Endothelial cell of umbilical vein (primary cell): Measurements from ENCODE around the gene ATP6V1B1. TPM values are rescaled to one million over a fixed set of nuclear protein-coding genes. Genes with fewer than 3 reads are reported as not detected.

Experiments
- BruUV-seq: library from RNA; stranded (reverse); fragments of 400-500 nt; replicated peaks from 2 replicates; lab custom pipeline; 2021; lab: Mats Ljungman, UMichigan
- CTCF ChIA-PET: fragments of 300-600, 350-600 bp; sonication (Branson Sonifier 250); formaldehyde crosslinking; loops from one replicate; lab custom pipeline; 2021; ENCODE audit warnings: antibody characterized with exemption, inconsistent platforms; lab: Charles Lee
- POLR2A ChIA-PET: fragments of 300-600, 350-600 bp; sonication (Branson Sonifier 250); formaldehyde crosslinking; loops from one replicate; lab custom pipeline; 2021; ENCODE audit warnings: antibody characterized with exemption, inconsistent platforms; lab: Charles Lee
- DNase-seq: peaks from one replicate; pipeline ENCODE4 v3.0.0-alpha.2; 2011; ENCODE audit warnings: low read depth, low spot score
- FAIRE-seq: peaks from 2 replicates; lab custom pipeline; 2011; peaks lifted over from hg19 to GRCh38; lab: Jason Lieb, UNC
- H2AFZ ChIP-seq: 2 replicates; pipeline ENCODE4 v1.6.0; 2012; ENCODE audit warnings: low read depth, low read length, control low read depth, inconsistent platforms
- H3K27ac ChIP-seq: 2 replicates; pipeline ENCODE4 v1.5.1; 2011; ENCODE audit warnings: low read depth, mild to moderate bottlenecking, control low read depth, low read length, moderate library complexity; ENCODE audit not compliant: insufficient read depth
- H3K27me3 ChIP-seq, 2 experiments: 2 replicates each; pipeline versions ENCODE4 v1.6.0 to v1.6.1; 2011; ENCODE audit warnings: low read length in 2 of 2, mixed read lengths in 1 of 2; ENCODE audit not compliant: control insufficient read depth in 2 of 2, insufficient read depth in 2 of 2
- H3K36me3 ChIP-seq, 2 experiments: 2 replicates in 1 of 2; 3 replicates in 1 of 2; pipeline ENCODE4 v1.5.1; 2011; ENCODE audit warnings: low read length in 2 of 2, mild to moderate bottlenecking in 1 of 2, moderate library complexity in 1 of 2; ENCODE audit not compliant: control insufficient read depth in 2 of 2, insufficient read depth in 2 of 2; ENCODE audit errors: extremely low read depth in 1 of 2
- H3K4me1 ChIP-seq: 3 replicates; pipeline ENCODE4 v1.5.1; 2011; ENCODE audit warnings: mild to moderate bottlenecking, low read length; ENCODE audit not compliant: control insufficient read depth, insufficient read depth; ENCODE audit errors: extremely low read depth
- H3K4me2 ChIP-seq: 2 replicates; pipeline ENCODE4 v1.6.1; 2011; ENCODE audit warnings: low read length, control low read depth, mixed read lengths; ENCODE audit not compliant: insufficient read depth
- H3K4me3 ChIP-seq, 3 experiments: fragments of 200-600 bp in 1 of 3; sonication (generic), shearing (Covaris generic) in 1 of 3; replicated peaks in 1 of 3; 2 replicates each; pipeline ENCODE4 v1.5.1; 2011 to 2016; ENCODE audit warnings: control low read depth in 3 of 3, low read length in 3 of 3, mild to moderate bottlenecking in 2 of 3, inconsistent platforms in 1 of 3, low read depth in 1 of 3, moderate library complexity in 1 of 3; ENCODE audit not compliant: insufficient read depth in 1 of 3
- H3K79me2 ChIP-seq: 2 replicates; pipeline ENCODE4 v1.6.0; 2012; ENCODE audit warnings: low read length, inconsistent platforms; ENCODE audit not compliant: control insufficient read depth, insufficient read depth
- H3K9ac ChIP-seq: replicated peaks from 2 replicates; pipeline ENCODE3; 2011; ENCODE audit warnings: low read length, control low read depth; ENCODE audit not compliant: insufficient read depth; ENCODE audit errors: extremely low read depth
- H3K9me1 ChIP-seq: replicated peaks from 3 replicates; pipeline ENCODE4 v1.6.0; 2011; ENCODE audit warnings: mild to moderate bottlenecking, low read length; ENCODE audit not compliant: control insufficient read depth, insufficient read depth; ENCODE audit errors: extremely low read depth
- H3K9me3 ChIP-seq: replicated peaks from 2 replicates; pipeline ENCODE4 v1.5.1; 2012; ENCODE audit warnings: low read length, inconsistent platforms; ENCODE audit not compliant: control insufficient read depth, insufficient read depth
- H4K20me1 ChIP-seq: replicated peaks from 2 replicates; pipeline ENCODE3; 2011; ENCODE audit warnings: mild to moderate bottlenecking, low read length; ENCODE audit not compliant: control insufficient read depth, insufficient read depth; ENCODE audit errors: extremely low read depth
- EZH2 ChIP-seq: IDR thresholded peaks from 2 replicates; pipeline ENCODE4 v1.6.1; 2012; ENCODE audit warnings: borderline replicate concordance, low read depth, mild to moderate bottlenecking, moderate library complexity, low read length, inconsistent platforms; ENCODE audit not compliant: severe bottlenecking
- FOS ChIP-seq: IDR thresholded peaks from 2 replicates; pipeline ENCODE4 v1.6.1; 2011; ENCODE audit warnings: mild to moderate bottlenecking, low read length, moderate library complexity, borderline replicate concordance; ENCODE audit not compliant: insufficient read depth
- GATA2 ChIP-seq: IDR thresholded peaks from 2 replicates; pipeline ENCODE4 v1.7.0; 2011; ENCODE audit warnings: low read depth, mild to moderate bottlenecking, moderate library complexity, mixed read lengths, low read length; ENCODE audit not compliant: insufficient read length, insufficient read depth
- JUN ChIP-seq: IDR thresholded peaks from 2 replicates; pipeline ENCODE4 v1.6.1; 2011; ENCODE audit warnings: borderline replicate concordance, low read depth; ENCODE audit not compliant: insufficient read length, insufficient read depth
- MAX ChIP-seq: IDR thresholded peaks from 2 replicates; pipeline ENCODE4 v1.6.1; 2011; ENCODE audit not compliant: insufficient read depth, insufficient read length
- MYC ChIP-seq: IDR thresholded peaks from one replicate; pipeline ENCODE4 v1.6.1; 2011; ENCODE audit warnings: mild to moderate bottlenecking, low read depth, low read length
- POLR2A ChIP-seq: IDR thresholded peaks from 2 replicates; pipeline ENCODE4 v1.6.1; 2012; ENCODE audit warnings: low read depth, mild to moderate bottlenecking, control low read depth, low read length
- POLR2AphosphoS5 ChIP-seq: IDR thresholded peaks from 2 replicates; pipeline ENCODE4 v1.6.1; 2012; ENCODE audit warnings: low read depth, mild to moderate bottlenecking, control low read depth, low read length, moderate library complexity; ENCODE audit not compliant: insufficient read depth
- dilution Hi-C: fragments of 300-500 bp; cut with MboI; formaldehyde crosslinking; loops from one replicate; pipeline ENCODE4 v1.15.0; 2019; ENCODE audit warnings: low sequenced_read_pairs; ENCODE audit not compliant: extremely low pct_ligation_motif_present
- intact Hi-C: fragments of 100-400 bp; cut with micrococcal nuclease; formaldehyde crosslinking; loops from one replicate; pipeline ENCODE4 v1.10.0; 2022
- polyA plus RNA-seq, 4 experiments: library from polyadenylated mRNA; depleted of rRNA in 3 of 4; stranded (reverse) in 3 of 4; unstranded in 1 of 4; fragments of >200 nt; gene quantifications; 2 replicates each; pipeline versions ENCODE4 v1.2.1 to v1.2.3, GENCODE V29; 2011 to 2012; ENCODE audit warnings: missing spikeins in 1 of 4
- total RNA-seq: library from RNA; stranded (reverse); gene quantifications from 2 replicates; pipeline ENCODE4 v1.2.3, GENCODE V29; 2021
- TF ChIP-seq, protein P1 (sequence below), 2 donors: IDR thresholded peaks; 1 replicate in 1 of 2; 2 replicates in 1 of 2; pipeline ENCODE4 v1.5.1; 2011; ENCODE audit warnings: low read length in 2 of 2, mild to moderate bottlenecking in 2 of 2, moderate library complexity in 2 of 2, control low read depth in 1 of 2, inconsistent platforms in 1 of 2, low read depth in 1 of 2; ENCODE audit not compliant: insufficient read depth in 1 of 2; ENCODE audit errors: extremely low read depth in 1 of 2

Gene ATP6V1B1
- total and polyA plus RNA-seq, 2 donors (not counting 3 experiments of a cell fraction or from before 2014, with no cell fraction given): 0.77 TPM; not detected in 1

GRCh38 chr2:70927138-70927537 is 8.6 kb upstream of the ATP6V1B1 start:
- H3K4me2 ChIP-seq: no peak overlapping the region
- CTCF ChIA-PET: interaction anchor here (3.0 kb wide), 1 partner anchor 21 kb away, joined by 15 read pairs; no protein-coding TSS in a partner anchor
- H3K27me3 ChIP-seq: peaks cover 3% of the 10 kb centered on the region in 2 experiments
- H3K9me1 ChIP-seq: no peaks in the 10 kb centered on the region
- BruUV-seq: no TSS peak
- peaks cover 6% of the 10 kb centered on the region for H3K4me1 ChIP-seq
- no peaks in the 10 kb centered on the region for H3K79me2 ChIP-seq
- H3K4me3 ChIP-seq: no peak overlapping the region
- H3K27ac ChIP-seq: no peak overlapping the region
- FAIRE-seq (no peak), DNase-seq (no peak)
- TF ChIP-seq GATA2 (no peak), JUN (no peak), POLR2AphosphoS5 (no peak), FOS (no peak), MYC (no peak), MAX (no peak), EZH2 (no peak), POLR2A (no peak)
- TF ChIP-seq, protein P1, sequence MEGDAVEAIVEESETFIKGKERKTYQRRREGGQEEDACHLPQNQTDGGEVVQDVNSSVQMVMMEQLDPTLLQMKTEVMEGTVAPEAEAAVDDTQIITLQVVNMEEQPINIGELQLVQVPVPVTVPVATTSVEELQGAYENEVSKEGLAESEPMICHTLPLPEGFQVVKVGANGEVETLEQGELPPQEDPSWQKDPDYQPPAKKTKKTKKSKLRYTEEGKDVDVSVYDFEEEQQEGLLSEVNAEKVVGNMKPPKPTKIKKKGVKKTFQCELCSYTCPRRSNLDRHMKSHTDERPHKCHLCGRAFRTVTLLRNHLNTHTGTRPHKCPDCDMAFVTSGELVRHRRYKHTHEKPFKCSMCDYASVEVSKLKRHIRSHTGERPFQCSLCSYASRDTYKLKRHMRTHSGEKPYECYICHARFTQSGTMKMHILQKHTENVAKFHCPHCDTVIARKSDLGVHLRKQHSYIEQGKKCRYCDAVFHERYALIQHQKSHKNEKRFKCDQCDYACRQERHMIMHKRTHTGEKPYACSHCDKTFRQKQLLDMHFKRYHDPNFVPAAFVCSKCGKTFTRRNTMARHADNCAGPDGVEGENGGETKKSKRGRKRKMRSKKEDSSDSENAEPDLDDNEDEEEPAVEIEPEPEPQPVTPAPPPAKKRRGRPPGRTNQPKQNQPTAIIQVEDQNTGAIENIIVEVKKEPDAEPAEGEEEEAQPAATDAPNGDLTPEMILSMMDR (IDR thresholded peaks at IDR 0.05; ENCODE audit: extremely low read depth in 1 of 2, insufficient read depth in 1 of 2, low read depth in 1 of 2, low read length in 2 of 2): no peak
- H2AFZ ChIP-seq: no peak overlapping the region
- no peaks in the 10 kb centered on the region for H3K9me3 ChIP-seq
- dilution Hi-C loops (no loop called here), intact Hi-C loops (no loop called here)
- no peaks in the 10 kb centered on the region for H3K36me3 ChIP-seq
- H3K9ac ChIP-seq: no peak overlapping the region
- POLR2A ChIA-PET: no interaction called here
- no peaks in the 10 kb centered on the region for H4K20me1 ChIP-seq
